ENCODE results near the gene PLIN1. TPM values are rescaled to one million over a fixed set of nuclear protein-coding genes. Genes with fewer than 3 reads are reported as not detected.
A peak's percentile ranks its signal among the peaks of the same experiment; 100 is the strongest.

The PLIN1 gene
- total RNA-seq, 1 experiment from 2014 or later, result 0.09 TPM

DNA sequence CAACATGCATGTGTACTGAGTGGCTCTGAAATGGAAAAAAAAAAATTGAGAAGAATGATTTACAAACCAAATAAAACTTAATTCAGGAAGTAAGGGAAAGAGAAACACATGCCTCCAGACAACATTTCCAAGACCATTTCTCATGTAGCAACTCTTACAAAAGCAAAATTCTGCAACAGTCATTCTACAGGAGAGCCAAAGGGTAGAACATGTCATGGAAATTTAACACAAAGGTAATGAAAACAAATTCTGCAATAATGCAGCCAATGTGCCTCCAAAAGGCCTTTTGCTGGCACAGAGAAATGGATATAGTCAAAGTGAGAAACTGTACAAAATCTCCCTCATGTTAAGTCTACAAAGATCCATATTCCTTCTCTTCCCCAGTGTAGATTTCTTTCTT, 7.4 kb upstream of the PLIN1 start:
- BruUV-seq (replicated peaks), result no TSS peak
- Mint-ChIP-seq H3K4me3 (ENCODE audit: unreplicated experiment) (no peak overlapping the region), H3K9me3 (ENCODE audit: unreplicated experiment) (no peaks in the 10 kb centered on the region), H3K4me1 (ENCODE audit: insufficient read depth, unreplicated experiment) (peaks cover 10% of the 10 kb centered on the region), H3K27ac (ENCODE audit: low read depth, unreplicated experiment) (no peak overlapping the region), H3K36me3 (ENCODE audit: insufficient read depth, unreplicated experiment) (peaks cover 7% of the 10 kb centered on the region), H3K27me3 (ENCODE audit: insufficient read depth, unreplicated experiment) (no peaks in the 10 kb centered on the region)
- POLR2A ChIA-PET, result no interaction called here
- intact Hi-C loops (cut with micrococcal nuclease), result no loop called here
- CTCF ChIA-PET, result interaction anchor here (0.8 kb wide), 1 partner anchor 40 kb away, joined by 3 read pairs; no protein-coding TSS in a partner anchor
- no peak for DNase-seq (ENCODE audit: unreplicated experiment)
- TF ChIP-seq, protein P1, sequence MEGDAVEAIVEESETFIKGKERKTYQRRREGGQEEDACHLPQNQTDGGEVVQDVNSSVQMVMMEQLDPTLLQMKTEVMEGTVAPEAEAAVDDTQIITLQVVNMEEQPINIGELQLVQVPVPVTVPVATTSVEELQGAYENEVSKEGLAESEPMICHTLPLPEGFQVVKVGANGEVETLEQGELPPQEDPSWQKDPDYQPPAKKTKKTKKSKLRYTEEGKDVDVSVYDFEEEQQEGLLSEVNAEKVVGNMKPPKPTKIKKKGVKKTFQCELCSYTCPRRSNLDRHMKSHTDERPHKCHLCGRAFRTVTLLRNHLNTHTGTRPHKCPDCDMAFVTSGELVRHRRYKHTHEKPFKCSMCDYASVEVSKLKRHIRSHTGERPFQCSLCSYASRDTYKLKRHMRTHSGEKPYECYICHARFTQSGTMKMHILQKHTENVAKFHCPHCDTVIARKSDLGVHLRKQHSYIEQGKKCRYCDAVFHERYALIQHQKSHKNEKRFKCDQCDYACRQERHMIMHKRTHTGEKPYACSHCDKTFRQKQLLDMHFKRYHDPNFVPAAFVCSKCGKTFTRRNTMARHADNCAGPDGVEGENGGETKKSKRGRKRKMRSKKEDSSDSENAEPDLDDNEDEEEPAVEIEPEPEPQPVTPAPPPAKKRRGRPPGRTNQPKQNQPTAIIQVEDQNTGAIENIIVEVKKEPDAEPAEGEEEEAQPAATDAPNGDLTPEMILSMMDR (IDR thresholded peaks at IDR 0.05; ENCODE audit: unreplicated experiment), result no peak

DNA sequence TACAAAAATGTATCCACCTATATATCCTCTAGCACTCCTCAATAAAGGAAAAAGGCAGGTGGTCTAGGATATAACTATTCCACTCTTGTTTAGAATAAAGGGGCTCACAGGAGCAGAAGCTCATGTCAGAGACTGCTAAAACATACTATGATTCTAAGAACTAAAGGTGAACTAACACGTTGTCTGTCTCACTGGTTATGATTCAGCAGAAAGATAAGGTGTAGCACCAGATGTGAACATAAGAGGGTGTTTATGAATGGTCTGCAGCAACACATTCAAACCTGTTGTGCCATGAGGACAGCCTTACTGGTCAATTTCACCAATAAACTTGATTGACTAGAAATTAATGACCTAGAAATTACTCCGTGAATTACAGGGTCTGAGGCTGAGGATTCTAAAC, 6.8 kb upstream of the PLIN1 start:
- H3K4me3 Mint-ChIP-seq (ENCODE audit: unreplicated experiment), result no peak overlapping the region
- H3K9me3 Mint-ChIP-seq (ENCODE audit: unreplicated experiment), result no peaks in the 10 kb centered on the region
- intact Hi-C loops (cut with micrococcal nuclease), result no loop called here
- TF ChIP-seq, protein P1 (IDR thresholded peaks at IDR 0.05; ENCODE audit: unreplicated experiment), result no peak
- peaks cover 13% of the 10 kb centered on the region for H3K4me1 Mint-ChIP-seq (ENCODE audit: insufficient read depth, unreplicated experiment)
- peaks cover 7% of the 10 kb centered on the region for H3K36me3 Mint-ChIP-seq (ENCODE audit: insufficient read depth, unreplicated experiment)
- ChIA-PET POLR2A (no interaction called here), CTCF (interaction anchor here (0.8 kb wide), 1 partner anchor 39 kb away, joined by 3 read pairs; no protein-coding TSS in a partner anchor)
- no TSS peak for BruUV-seq (replicated peaks)
- H3K27ac Mint-ChIP-seq (ENCODE audit: low read depth, unreplicated experiment), result no peak overlapping the region
- DNase-seq (ENCODE audit: unreplicated experiment), result no peak
- H3K27me3 Mint-ChIP-seq (ENCODE audit: insufficient read depth, unreplicated experiment), result no peaks in the 10 kb centered on the region

DNA sequence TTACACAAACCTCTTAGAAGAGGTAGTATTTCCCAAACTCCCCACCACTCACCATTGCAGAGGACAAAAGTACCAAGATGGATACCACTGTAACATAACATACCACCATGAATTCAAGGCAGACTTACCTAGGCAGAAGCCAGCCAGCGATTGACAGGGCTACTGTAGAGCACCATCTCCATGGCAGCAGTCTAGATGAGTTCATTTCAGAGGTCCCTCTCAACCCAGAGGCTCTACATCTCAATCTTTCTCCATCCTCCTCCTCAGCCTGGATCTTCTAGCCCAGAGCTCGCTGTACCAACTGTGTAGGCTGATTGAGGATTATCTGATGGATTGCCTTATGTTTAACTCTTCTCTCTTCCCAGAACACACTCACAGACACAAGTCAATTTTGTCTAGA, 2.0 kb upstream of the PLIN1 start:
- CTCF ChIA-PET, result interaction anchor here (0.6 to 1.2 kb wide), 5 partner anchors 34 to 392 kb away, joined by 3 to 8 read pairs (median 3); partner anchors contain the start of gene TICRR
- peaks cover 22% of the 10 kb centered on the region for H3K4me1 Mint-ChIP-seq (ENCODE audit: insufficient read depth, unreplicated experiment)
- no peak overlapping the region for H3K4me3 Mint-ChIP-seq (ENCODE audit: unreplicated experiment)
- DNase-seq (ENCODE audit: unreplicated experiment), result no peak
- H3K27me3 Mint-ChIP-seq (ENCODE audit: insufficient read depth, unreplicated experiment), result no peaks in the 10 kb centered on the region
- H3K36me3 Mint-ChIP-seq (ENCODE audit: insufficient read depth, unreplicated experiment), result peaks cover 7% of the 10 kb centered on the region
- TF ChIP-seq, protein P1 (IDR thresholded peaks at IDR 0.05; ENCODE audit: unreplicated experiment), result no peak
- peak overlapping the region; percentile 70 for H3K27ac Mint-ChIP-seq (ENCODE audit: low read depth, unreplicated experiment)
- no TSS peak for BruUV-seq (replicated peaks)
- intact Hi-C loops (cut with micrococcal nuclease), result no loop called here
- no peaks in the 10 kb centered on the region for H3K9me3 Mint-ChIP-seq (ENCODE audit: unreplicated experiment)
- POLR2A ChIA-PET, result interaction anchor here (0.7 to 2.7 kb wide), 3 partner anchors 8 to 129 kb away, joined by 3 to 11 read pairs (median 8); no protein-coding TSS in a partner anchor

DNA sequence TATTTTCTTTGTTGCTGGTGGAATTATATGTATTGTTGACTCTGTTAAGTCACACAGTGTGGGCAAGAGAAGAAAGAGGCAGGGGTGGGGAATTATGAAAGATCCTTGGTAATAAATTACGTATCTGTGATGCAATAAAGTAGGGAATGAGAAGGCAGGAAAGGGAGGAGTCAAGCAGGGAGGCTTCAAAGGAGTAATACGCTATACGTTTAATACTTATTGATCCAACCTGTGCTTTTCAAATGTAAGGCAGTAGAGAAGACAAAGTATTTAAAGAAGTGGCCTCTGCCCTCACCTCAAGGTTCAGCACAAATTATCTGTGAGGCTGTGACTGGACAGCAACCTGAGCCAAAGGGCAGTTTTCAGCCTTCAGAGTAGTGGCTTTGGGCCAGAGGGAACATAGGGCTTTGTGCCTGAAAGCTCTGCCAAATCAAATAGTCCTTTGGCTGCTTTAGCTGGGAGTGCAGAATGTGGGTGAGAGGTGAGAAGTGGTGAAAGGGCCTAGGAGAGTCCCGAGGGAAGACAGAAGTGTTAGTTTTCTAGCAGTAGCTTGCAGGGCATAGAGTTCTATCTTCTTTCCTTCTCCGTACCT, 1.2 kb upstream of the PLIN1 start:
- H3K27me3 Mint-ChIP-seq (ENCODE audit: insufficient read depth, unreplicated experiment), result no peaks in the 10 kb centered on the region
- peak; percentile 94 for DNase-seq (ENCODE audit: unreplicated experiment)
- ChIA-PET POLR2A (interaction anchor here (0.7 to 2.7 kb wide), 4 partner anchors 9 to 128 kb away, joined by 3 to 11 read pairs (median 6); no protein-coding TSS in a partner anchor), CTCF (interaction anchor here (0.6 kb wide), 2 partner anchors 81 to 393 kb away, joined by 3 to 4 read pairs; no protein-coding TSS in a partner anchor)
- peaks cover 7% of the 10 kb centered on the region for H3K36me3 Mint-ChIP-seq (ENCODE audit: insufficient read depth, unreplicated experiment)
- H3K27ac Mint-ChIP-seq (ENCODE audit: low read depth, unreplicated experiment), result peak overlapping the region; percentile 70
- H3K4me3 Mint-ChIP-seq (ENCODE audit: unreplicated experiment), result peak overlapping the region; percentile 3
- BruUV-seq (replicated peaks), result no TSS peak
- no peaks in the 10 kb centered on the region for H3K9me3 Mint-ChIP-seq (ENCODE audit: unreplicated experiment)
- TF ChIP-seq, protein P1 (IDR thresholded peaks at IDR 0.05; ENCODE audit: unreplicated experiment), result no peak
- intact Hi-C loops (cut with micrococcal nuclease), result no loop called here
- H3K4me1 Mint-ChIP-seq (ENCODE audit: insufficient read depth, unreplicated experiment), result peaks cover 22% of the 10 kb centered on the region
